K562 (cell line): ENCODE measurements around the gene QARS1. TPM values are rescaled to one million over a fixed set of nuclear protein-coding genes. Genes with fewer than 3 reads are reported as not detected.
A peak's percentile ranks its signal among the peaks of the same experiment; 100 is the strongest.

ENCODE experiments used
- CEBPG ChIP-seq, 3 experiments: fragments of 200-800 bp in 1 of 3; sonication (Bioruptor generic) in 1 of 3; sonication (generic) in 1 of 3; formaldehyde crosslinking in 1 of 3; IDR thresholded peaks in 2 of 3; conservative IDR thresholded peaks in 1 of 3; 2 replicates each; pipeline versions ENCODE4 v1.6.1 to v1.8.0; 2016 to 2022; ENCODE audit warnings: missing compliant biosample characterization in 2 of 3, missing genetic modification characterization in 2 of 3, mild to moderate bottlenecking in 1 of 3, missing genetic modification reagents in 1 of 3
- CTCFL ChIP-seq: IDR thresholded peaks from 2 replicates; pipeline ENCODE4 v1.6.1; 2011; ENCODE audit warnings: borderline replicate concordance, low read depth, mild to moderate bottlenecking, moderate library complexity, low read length; ENCODE audit not compliant: insufficient read depth, poor library complexity, severe bottlenecking
- EZH2 ChIP-seq: IDR thresholded peaks from 2 replicates; pipeline ENCODE4 v1.6.1; 2012; ENCODE audit warnings: low read depth, mild to moderate bottlenecking, inconsistent platforms, low read length, borderline replicate concordance
- HIVEP1 ChIP-seq: fragments of 250-450 bp; sonication (Bioruptor Pico); IDR thresholded peaks from 2 replicates; pipeline ENCODE4 v1.4.0; 2020; ENCODE audit warnings: mild to moderate bottlenecking
- IRF1 ChIP-seq: sonication (generic); formaldehyde crosslinking; IDR thresholded peaks from 2 replicates; pipeline ENCODE4 v1.8.0; 2022; ENCODE audit warnings: missing genetic modification reagents, mild to moderate bottlenecking, borderline replicate concordance
- NR3C1 ChIP-seq: sonication (generic); formaldehyde crosslinking; IDR thresholded peaks from 2 replicates; pipeline ENCODE4 v1.8.1; 2022; ENCODE audit warnings: missing genetic modification reagents
- PRDM10 ChIP-seq: fragments of 450-650 bp; IDR thresholded peaks from 2 replicates; pipeline ENCODE4 v1.6.1; 2018; ENCODE audit not compliant: partially characterized antibody
- RNF2 ChIP-seq: sonication (generic); IDR thresholded peaks from 2 replicates; pipeline ENCODE4 v1.6.1; 2016
- SRSF7 ChIP-seq: fragments of 200-400 bp; formaldehyde crosslinking; optimal IDR thresholded peaks from 2 replicates; pipeline ENCODE3; 2017; ENCODE audit warnings: mild to moderate bottlenecking, low read depth, low read length
- TFAM ChIP-seq: fragments of 250-450 bp; sonication (Bioruptor Pico); conservative IDR thresholded peaks from 2 replicates; pipeline ENCODE4 v1.5.0; 2021; ENCODE audit warnings: mild to moderate bottlenecking, moderate library complexity
- ZNF395 ChIP-seq: fragments of 200-800 bp; sonication (Bioruptor generic); IDR thresholded peaks from 2 replicates; pipeline ENCODE4 v1.6.1; 2017; ENCODE audit warnings: missing genetic modification characterization, missing compliant biosample characterization
- ZZZ3 ChIP-seq: fragments of 450-650 bp; IDR thresholded peaks from 2 replicates; pipeline ENCODE4 v1.6.1; 2016; ENCODE audit warnings: antibody characterized with exemption, mild to moderate bottlenecking, moderate library complexity
- polyA plus RNA-seq, 8 experiments: library from polyadenylated mRNA; depleted of rRNA in 4 of 8; stranded (reverse) in 5 of 8; unstranded in 3 of 8; fragments of >200 nt; fragmentation: Nextera tagmentation in 2 of 8; fragmentation: Illumina TruSeq in 1 of 8; extraction: Ambion mirVana in 2 of 8; extraction: Trizol in 1 of 8; gene quantifications; 2 replicates each; pipeline versions ENCODE4 v1.2.1 to v1.2.3, GENCODE V29; 2011 to 2014; ENCODE audit warnings: inconsistent platforms in 1 of 8, missing spikeins in 1 of 8
- total RNA-seq, 7 experiments: library from RNA; depleted of rRNA in 6 of 7; stranded (reverse); fragments of >200 nt in 6 of 7; fragmentation: Illumina TruSeq in 2 of 7; extraction: Trizol in 2 of 7; gene quantifications; 2 replicates each; pipeline versions ENCODE4 v1.2.1 to v1.2.3, GENCODE V29; 2011 to 2021; ENCODE audit warnings: low replicate concordance in 1 of 7
- TF ChIP-seq, protein P1 (sequence below): fragments of 150-350 bp; IDR thresholded peaks from 2 replicates; pipeline ENCODE4 v1.6.1; 2014; ENCODE audit warnings: low read depth, mild to moderate bottlenecking, low read length, borderline replicate concordance

Gene QARS1
- total and polyA plus RNA-seq, 9 of the 15 experiments (the other 6 are each of a cell fraction or from before 2014, with no cell fraction given): 148 to 310 (median 273) TPM

DNA sequence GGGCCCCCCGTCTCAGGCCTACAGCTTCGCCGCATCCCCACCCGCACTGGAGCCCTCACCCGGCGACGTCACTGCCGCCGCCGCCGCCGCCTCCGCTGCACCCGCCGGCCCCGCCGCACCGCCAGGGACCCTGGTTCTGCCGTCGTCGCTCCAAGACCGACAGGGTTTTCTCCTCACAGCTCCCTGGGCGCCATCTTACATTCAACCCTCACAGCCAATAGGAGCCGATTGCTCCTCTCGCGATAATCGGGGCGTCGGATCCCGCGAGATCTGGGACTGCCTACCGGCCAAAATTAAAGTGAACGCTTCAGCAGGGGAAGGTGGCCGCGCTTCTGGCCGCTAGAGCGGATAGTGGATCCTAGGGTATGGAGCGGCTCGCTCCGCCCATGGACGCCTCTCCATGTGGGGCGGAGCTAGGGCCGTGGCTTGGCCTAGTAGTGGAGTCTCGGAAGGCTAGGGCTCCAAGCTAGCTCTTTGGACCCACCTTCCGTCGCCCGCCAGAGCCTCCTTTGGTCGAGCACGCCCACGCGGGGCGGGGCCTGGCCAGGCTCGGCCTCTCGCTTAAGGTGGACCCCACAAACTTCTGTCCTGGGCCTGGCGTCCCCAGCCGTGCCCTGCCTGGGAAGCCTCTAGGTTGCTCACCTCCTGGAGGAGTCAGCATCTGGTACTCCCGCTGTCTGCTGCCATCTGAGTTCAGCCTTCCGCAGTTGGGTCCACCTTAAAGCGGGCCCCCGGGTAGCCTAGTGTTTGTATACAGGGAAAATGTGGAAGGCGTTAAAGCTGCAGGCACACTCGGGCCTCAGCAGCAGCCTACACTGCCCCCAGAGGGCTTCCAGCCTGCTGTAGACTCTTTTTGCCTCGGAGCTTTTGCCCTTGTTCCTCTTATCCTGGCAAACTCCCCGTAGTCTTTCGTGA lies 10.4 kb downstream of the QARS1 start, which contains the start of gene QRICH1 (continued):
- TF ChIP-seq IRF1 (CRISPR knock-in tag): no peak
- TF ChIP-seq HIVEP1 (CRISPR knock-in tag): no peak
- peak; percentile 66; the same call in 1 of the 2 replicates for TF ChIP-seq RNF2
- TF ChIP-seq EZH2: no peak
- TF ChIP-seq NR3C1 (CRISPR knock-in tag): no peak
- TF ChIP-seq ZNF395 (CRISPR knock-in tag): peak; percentile 66
- peak; percentile 76 for TF ChIP-seq PRDM10
- TF ChIP-seq TFAM: no peak
- TF ChIP-seq SRSF7: no peak
- TF ChIP-seq CTCFL: no peak
- no peak for TF ChIP-seq ZZZ3
- TF ChIP-seq, protein P1, sequence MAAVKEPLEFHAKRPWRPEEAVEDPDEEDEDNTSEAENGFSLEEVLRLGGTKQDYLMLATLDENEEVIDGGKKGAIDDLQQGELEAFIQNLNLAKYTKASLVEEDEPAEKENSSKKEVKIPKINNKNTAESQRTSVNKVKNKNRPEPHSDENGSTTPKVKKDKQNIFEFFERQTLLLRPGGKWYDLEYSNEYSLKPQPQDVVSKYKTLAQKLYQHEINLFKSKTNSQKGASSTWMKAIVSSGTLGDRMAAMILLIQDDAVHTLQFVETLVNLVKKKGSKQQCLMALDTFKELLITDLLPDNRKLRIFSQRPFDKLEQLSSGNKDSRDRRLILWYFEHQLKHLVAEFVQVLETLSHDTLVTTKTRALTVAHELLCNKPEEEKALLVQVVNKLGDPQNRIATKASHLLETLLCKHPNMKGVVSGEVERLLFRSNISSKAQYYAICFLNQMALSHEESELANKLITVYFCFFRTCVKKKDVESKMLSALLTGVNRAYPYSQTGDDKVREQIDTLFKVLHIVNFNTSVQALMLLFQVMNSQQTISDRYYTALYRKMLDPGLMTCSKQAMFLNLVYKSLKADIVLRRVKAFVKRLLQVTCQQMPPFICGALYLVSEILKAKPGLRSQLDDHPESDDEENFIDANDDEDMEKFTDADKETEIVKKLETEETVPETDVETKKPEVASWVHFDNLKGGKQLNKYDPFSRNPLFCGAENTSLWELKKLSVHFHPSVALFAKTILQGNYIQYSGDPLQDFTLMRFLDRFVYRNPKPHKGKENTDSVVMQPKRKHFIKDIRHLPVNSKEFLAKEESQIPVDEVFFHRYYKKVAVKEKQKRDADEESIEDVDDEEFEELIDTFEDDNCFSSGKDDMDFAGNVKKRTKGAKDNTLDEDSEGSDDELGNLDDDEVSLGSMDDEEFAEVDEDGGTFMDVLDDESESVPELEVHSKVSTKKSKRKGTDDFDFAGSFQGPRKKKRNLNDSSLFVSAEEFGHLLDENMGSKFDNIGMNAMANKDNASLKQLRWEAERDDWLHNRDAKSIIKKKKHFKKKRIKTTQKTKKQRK: no peak
- no peak for TF ChIP-seq CEBPG (CRISPR knock-in tag; IDR thresholded peaks at IDR 0.05)
- TF ChIP-seq CEBPG (tag; conservative IDR thresholded peaks at IDR 0.05 in 1 of 2, IDR thresholded peaks at IDR 0.05 in 1 of 2): no peak
